GM18526 (cell line): ENCODE data around the gene NAA25.

ENCODE experiments used
- POLR2A ChIP-seq: IDR thresholded peaks from 3 replicates; pipeline ENCODE4 v1.6.1; 2011; ENCODE audit not compliant: insufficient read length; ENCODE audit errors: extremely low read depth

Gene NAA25

GRCh38 chr12:112108202-112109079 is at the start of gene NAA25:
NAA25 (minus strand) TSS chr12:112108783; CDS start chr12:112108773, 10 bp downstream.
- TF ChIP-seq POLR2A, result peak; percentile 74

GRCh38 chr12:112153893-112154219 is 45.3 kb upstream of the NAA25 start:
- no peak for TF ChIP-seq POLR2A

- no peak for TF ChIP-seq POLR2A
Observed at GRCh38 chr12:112153181-112153892, 44.8 kb upstream of the NAA25 start.

GRCh38 chr12:112151766-112152541 is 43.4 kb upstream of the NAA25 start:
- no peak for TF ChIP-seq POLR2A

GRCh38 chr12:112149596-112149995 is 41.0 kb upstream of the NAA25 start:
- no peak for TF ChIP-seq POLR2A

GRCh38 chr12:112148031-112148513 is 39.5 kb upstream of the NAA25 start:
- no peak for TF ChIP-seq POLR2A

- no peak for TF ChIP-seq POLR2A
Observed at GRCh38 chr12:112146123-112146522, 37.5 kb upstream of the NAA25 start.

GRCh38 chr12:112140728-112141127 is 32.1 kb upstream of the NAA25 start:
- TF ChIP-seq POLR2A, result no peak

- TF ChIP-seq POLR2A, result no peak
Observed at GRCh38 chr12:112134731-112135130, 26.1 kb upstream of the NAA25 start.

- no peak for TF ChIP-seq POLR2A
Observed at GRCh38 chr12:112133418-112133817, 24.8 kb upstream of the NAA25 start.

GRCh38 chr12:112131686-112132085 is 23.1 kb upstream of the NAA25 start:
- no peak for TF ChIP-seq POLR2A

- no peak for TF ChIP-seq POLR2A
Observed at GRCh38 chr12:112130441-112130998, 21.9 kb upstream of the NAA25 start.

- no peak for TF ChIP-seq POLR2A
Observed at GRCh38 chr12:112126911-112127310, 18.3 kb upstream of the NAA25 start.

GRCh38 chr12:112126000-112126438 is 17.4 kb upstream of the NAA25 start:
- TF ChIP-seq POLR2A, result no peak
